ENCODE data around the gene SLC25A10.
"Not testable (repeated sequence)": the region's sequence is repeated elsewhere in the genome, so short reads cannot be mapped to it uniquely, and the experiment has no call there.

DNA sequence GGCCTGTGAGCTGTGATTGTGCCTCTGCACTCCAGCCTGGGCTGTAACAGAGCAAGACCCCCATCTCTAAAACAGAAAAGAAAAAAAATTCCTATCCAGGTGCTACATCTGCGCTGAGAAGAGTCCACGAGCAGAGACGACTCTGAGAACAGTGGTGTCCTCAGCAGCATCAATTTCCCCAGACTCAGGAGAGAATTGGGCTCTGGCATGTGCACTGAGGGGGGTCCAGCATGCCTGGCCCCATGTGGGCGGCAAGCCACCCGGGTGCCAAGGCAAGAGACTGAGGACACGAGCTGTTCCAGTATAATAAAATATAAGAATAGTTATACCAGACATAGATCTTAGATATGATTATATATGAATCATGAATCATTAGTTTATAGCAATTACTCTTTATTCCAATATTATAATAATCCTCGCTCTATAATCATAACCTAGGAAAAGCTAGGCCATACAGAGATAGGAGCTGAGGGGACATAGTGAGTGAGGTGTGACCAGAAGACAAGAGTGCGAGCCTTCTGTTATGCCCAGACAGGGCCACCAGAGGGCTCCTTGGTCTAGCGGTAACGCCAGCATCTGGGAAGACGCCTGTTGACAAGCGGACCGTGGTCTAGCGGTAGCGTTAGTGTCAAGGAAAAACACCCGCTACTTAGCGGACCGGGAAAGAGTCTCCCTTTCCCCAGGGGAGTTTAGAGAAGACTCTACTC lies 36.4 kb upstream of the SLC25A10 start:
- not testable (repeated sequence) for TF ChIP-seq POLR2A (IDR thresholded peaks at IDR 0.05)
- TF ChIP-seq, protein P1, sequence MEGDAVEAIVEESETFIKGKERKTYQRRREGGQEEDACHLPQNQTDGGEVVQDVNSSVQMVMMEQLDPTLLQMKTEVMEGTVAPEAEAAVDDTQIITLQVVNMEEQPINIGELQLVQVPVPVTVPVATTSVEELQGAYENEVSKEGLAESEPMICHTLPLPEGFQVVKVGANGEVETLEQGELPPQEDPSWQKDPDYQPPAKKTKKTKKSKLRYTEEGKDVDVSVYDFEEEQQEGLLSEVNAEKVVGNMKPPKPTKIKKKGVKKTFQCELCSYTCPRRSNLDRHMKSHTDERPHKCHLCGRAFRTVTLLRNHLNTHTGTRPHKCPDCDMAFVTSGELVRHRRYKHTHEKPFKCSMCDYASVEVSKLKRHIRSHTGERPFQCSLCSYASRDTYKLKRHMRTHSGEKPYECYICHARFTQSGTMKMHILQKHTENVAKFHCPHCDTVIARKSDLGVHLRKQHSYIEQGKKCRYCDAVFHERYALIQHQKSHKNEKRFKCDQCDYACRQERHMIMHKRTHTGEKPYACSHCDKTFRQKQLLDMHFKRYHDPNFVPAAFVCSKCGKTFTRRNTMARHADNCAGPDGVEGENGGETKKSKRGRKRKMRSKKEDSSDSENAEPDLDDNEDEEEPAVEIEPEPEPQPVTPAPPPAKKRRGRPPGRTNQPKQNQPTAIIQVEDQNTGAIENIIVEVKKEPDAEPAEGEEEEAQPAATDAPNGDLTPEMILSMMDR (IDR thresholded peaks at IDR 0.05), result peak; percentile 26 to 59 (median 48)
